Motor neuron (in vitro differentiated cells): ENCODE data around the gene DPP8. TPM values are rescaled to one million over a fixed set of nuclear protein-coding genes. Genes with fewer than 3 reads are reported as not detected.

Source experiments
- ATAC-seq, 8 experiments: fragments of 200-7000 bp; cut with Tn5 transposase; replicated peaks in 6 of 8; 2 replicates each; pipeline ENCODE4 v1.8.0; 2021; ENCODE audit warnings: mild to moderate bottlenecking in 8 of 8, moderate library complexity in 8 of 8
- H3K27ac ChIP-seq, 2 donors: fragments of 250-450 bp; sonication (Bioruptor Pico); 2 replicates each; pipeline ENCODE4 v1.9.0; 2021; ENCODE audit warnings: antibody characterized with exemption in 2 of 2, mild to moderate bottlenecking in 2 of 2, moderate library complexity in 1 of 2
- H3K4me1 ChIP-seq, 2 donors: fragments of 250-450 bp; sonication (Bioruptor Pico); replicated peaks in 1 of 2; 2 replicates each; pipeline ENCODE4 v1.6.1; 2021; ENCODE audit warnings: antibody characterized with exemption in 2 of 2, mild to moderate bottlenecking in 2 of 2, moderate library complexity in 1 of 2
- H3K4me3 ChIP-seq, 5 donors: fragments of 250-450 bp; sonication (Bioruptor Pico); 2 replicates each; pipeline ENCODE4 v1.9.0; 2021; ENCODE audit warnings: antibody characterized with exemption in 5 of 5, mild to moderate bottlenecking in 5 of 5, moderate library complexity in 4 of 5
- WGBS, 10 experiments: fragments of 450-650 bp; shearing (Covaris generic); methylation state at CpG; one replicate each; pipeline ENCODE4 v1.0.0; 2022; 5-methylcytosine and 5-hydroxymethylcytosine counted together
- in situ Hi-C, 9 experiments: fragments of 400-800 bp; cut with MboI; loops; one replicate each; pipeline ENCODE4 v1.15.0; 2021; ENCODE audit warnings: low sequenced_read_pairs in 9 of 9, low pct_unique_long_range_greater_than_20kb in 2 of 9; ENCODE audit not compliant: unreplicated experiment in 9 of 9
- total RNA-seq, 8 experiments: library from RNA; unstranded; fragments of 300-600 nt; gene quantifications; 2 replicates each; pipeline versions ENCODE4 v1.2.3 to v1.2.4, GENCODE V29; 2022

DPP8 gene
- total RNA-seq, 8 experiments from 2014 or later = 18.4 to 42.8 (median 24.7) TPM

GRCh38 chr15:65394280-65394789 is 123.2 kb downstream of the DPP8 start:
- H3K4me3 ChIP-seq = no peak overlapping the region
- in situ Hi-C loops = loop anchor here in 5 of 9 experiments (5.0 to 25.0 kb wide), 2 partner anchors 77 to 207 kb away; partner anchors contain the start of gene CLPX (in 3 of the 5)
- no peak overlapping the region for H3K27ac ChIP-seq
- no peaks in the 10 kb centered on the region for H3K4me1 ChIP-seq
- no peak for ATAC-seq
- WGBS, 10 experiments = 80 to 100% (median 91%) methylated on average over 1 to 3 of the region's 11 CpGs; no CpG with 5 or more reads in 6 of the 10 experiments

GRCh38 chr15:65393557-65393956 is 123.9 kb downstream of the DPP8 start:
- 17 to 97% (median 86%) methylated on average over 1 to 6 of the region's 8 CpGs; no CpG with 5 or more reads in 4 of the 10 experiments for WGBS, 10 experiments
- in situ Hi-C loops = loop anchor here in 5 of 9 experiments (5.0 to 25.0 kb wide), 2 partner anchors 76 to 206 kb away; partner anchors contain the start of gene CLPX (in 3 of the 5)
- no peak overlapping the region for H3K27ac ChIP-seq
- no peak overlapping the region for H3K4me3 ChIP-seq
- no peaks in the 10 kb centered on the region for H3K4me1 ChIP-seq
- no peak for ATAC-seq

GRCh38 chr15:65393091-65393490 is 124.4 kb downstream of the DPP8 start:
- H3K4me1 ChIP-seq = no peaks in the 10 kb centered on the region
- H3K4me3 ChIP-seq = no peak overlapping the region
- ATAC-seq = no peak
- in situ Hi-C loops = loop anchor here in 5 of 9 experiments (5.0 to 25.0 kb wide), 2 partner anchors 76 to 206 kb away; partner anchors contain the start of gene CLPX (in 3 of the 5)
- no peak overlapping the region for H3K27ac ChIP-seq
- WGBS, 10 experiments = 0 to 100% (median 83%) methylated on average over 1 to 5 of the region's 13 CpGs; no CpG with 5 or more reads in 6 of the 10 experiments

Other genes with a start within 250 kb of the DPP8 start
- gene PARP16, start 230.8 kb downstream of the DPP8 start, total RNA-seq = 10 to 100 TPM in 3 of 8 experiments, 1 to 10 TPM in 5; 2.7 to 15.3 (median 6.7) TPM
- under 1 TPM; under 0.01 TPM for gene RNU5A-1, start 221.6 kb downstream of the DPP8 start, total RNA-seq
- gene RNU5B-1, start 213.0 kb downstream of the DPP8 start, total RNA-seq = under 1 TPM; under 0.01 TPM
- 100 to 1,000 TPM in 1 of 8 experiments, 10 to 100 TPM in 3, 1 to 10 TPM in 2, under 1 TPM in 2; 0.15 to 189 (median 10.9) TPM for gene IGDCC3, start 139.7 kb downstream of the DPP8 start, total RNA-seq
- gene IGDCC4, start 94.7 kb downstream of the DPP8 start, total RNA-seq = 10 to 100 TPM in 2 of 8 experiments, 1 to 10 TPM in 6; 1.9 to 21.0 (median 6.7) TPM
- 100 to 1,000 TPM in 2 of 8 experiments, 10 to 100 TPM in 6; 66.5 to 160 (median 82.2) TPM for gene HACD3, start 12.8 kb upstream of the DPP8 start, total RNA-seq
- 10 to 100 TPM; 27.6 to 46.8 (median 32.9) TPM for gene INTS14, start 93.4 kb upstream of the DPP8 start, total RNA-seq
- 10 to 100 TPM in 3 of 8 experiments, 1 to 10 TPM in 5; 2.0 to 17.7 (median 5.4) TPM for gene SLC24A1, start 104.2 kb upstream of the DPP8 start, total RNA-seq